GM11168 (cell line): ENCODE results near the gene TFAP2A.

Experiments used
- in situ Hi-C: fragments of 300-500 bp; cut with MboI; formaldehyde crosslinking; loops from one replicate; pipeline ENCODE4 v1.12.0; 2022; ENCODE audit warnings: low sequenced_read_pairs; ENCODE audit not compliant: unreplicated experiment

TFAP2A gene

DNA sequence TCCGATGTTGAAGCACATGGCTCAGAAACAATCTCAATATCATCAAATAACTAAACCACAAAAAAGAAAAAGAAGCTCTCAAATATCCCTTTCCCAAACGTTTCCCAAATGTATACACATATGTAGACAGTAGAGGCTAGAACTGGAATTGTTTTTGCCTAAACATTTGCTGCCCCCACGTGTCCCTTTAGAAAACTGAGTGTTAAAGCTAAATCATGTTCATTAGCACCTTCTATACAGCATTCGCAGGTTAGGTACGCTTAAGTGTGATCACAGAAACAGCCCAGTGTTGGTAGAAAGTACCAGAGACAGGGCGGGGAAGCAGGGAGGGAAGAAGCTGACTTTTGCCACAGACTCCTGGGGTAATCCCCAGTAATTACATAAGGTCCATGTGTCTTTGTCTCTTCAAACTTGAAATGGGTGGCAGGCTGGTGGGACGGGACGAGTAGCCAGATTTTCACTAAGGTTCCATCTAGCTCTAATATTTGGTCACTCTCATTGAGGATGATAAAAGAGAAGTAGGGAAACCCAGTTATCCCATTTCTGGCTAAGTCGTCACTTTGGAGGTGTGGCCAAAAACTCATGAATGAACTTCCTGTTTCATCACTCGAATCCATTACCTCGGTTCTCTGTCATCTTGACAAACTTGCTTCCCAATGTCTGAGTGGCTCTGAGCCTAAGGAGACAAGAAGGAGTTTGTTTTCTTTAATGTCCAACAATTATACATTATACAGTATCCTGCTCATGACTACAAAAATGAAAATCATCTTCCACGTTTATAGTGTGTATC, 15.0 kb upstream of the TFAP2A start:
- in situ Hi-C loops = loop anchor here (10.0 to 25.0 kb wide), 4 partner anchors 168 to 1443 kb away; no protein-coding TSS in a partner anchor

DNA sequence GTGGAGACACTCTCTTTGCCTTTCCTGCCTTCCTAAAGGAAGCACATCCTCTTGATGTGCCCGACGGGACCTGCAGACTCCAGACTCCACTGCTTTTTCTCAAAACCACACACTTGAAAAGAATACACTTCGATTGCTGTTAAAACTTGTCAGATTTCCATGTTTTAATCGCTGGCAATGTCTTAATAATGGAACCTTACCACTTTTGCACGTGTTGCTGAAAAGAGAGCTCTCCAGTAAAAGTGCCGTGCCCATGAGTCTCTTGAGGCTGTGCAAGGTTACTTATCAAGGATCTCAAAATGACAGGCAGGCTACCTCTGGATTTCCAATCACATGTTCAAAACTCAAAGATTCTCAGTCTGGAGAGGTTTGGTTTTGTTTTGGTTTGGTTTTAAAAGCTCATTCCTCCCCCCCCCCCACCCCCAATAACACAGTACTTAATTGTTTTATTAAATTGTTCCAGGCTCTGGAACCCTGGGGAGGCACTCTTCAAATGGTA, 12.0 kb upstream of the TFAP2A start:
- in situ Hi-C loops = loop anchor here (25.0 kb wide), 3 partner anchors 165 to 1440 kb away; no protein-coding TSS in a partner anchor

DNA sequence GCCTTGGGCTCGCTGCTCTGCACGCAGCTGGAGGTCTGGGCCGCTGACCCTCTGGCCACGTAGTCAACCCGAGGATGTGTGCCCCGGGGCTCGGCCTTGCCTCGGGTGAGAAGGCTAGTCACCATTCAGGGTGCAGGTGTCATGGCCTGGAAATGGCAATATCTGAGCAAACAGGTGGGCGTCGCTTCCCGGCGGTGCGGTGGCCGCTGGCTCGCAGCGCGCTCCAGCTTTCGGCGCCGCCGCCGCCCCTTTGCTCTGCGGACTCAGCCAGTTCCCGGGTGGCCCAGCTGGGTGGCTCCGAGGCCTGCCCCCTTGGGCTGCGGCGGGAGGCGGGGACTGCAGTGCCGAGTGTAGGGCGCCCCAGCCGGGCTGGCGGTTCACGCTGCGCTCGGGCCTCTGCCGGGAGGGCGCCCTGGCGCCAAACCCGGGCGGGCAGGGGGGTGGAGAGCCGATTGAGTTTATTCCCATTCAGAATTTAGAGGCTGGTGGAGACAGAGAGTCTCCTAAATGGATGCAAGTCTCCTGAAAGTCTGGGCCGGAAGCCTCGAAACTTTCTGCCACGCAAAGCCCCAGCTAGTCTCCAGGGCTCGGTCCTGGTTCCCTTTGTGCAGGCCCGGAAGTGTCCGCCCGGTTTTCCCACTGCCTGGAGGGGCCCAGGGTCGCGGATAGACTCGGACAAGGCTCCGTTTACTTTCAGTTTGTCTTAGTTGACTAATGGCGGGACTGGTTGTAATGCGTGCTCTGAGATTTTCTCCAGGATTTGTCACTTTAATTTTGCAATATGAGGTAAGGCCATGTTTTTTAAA, 11.3 kb upstream of the TFAP2A start:
- in situ Hi-C loops = loop anchor here (25.0 kb wide), 3 partner anchors 164 to 1439 kb away; no protein-coding TSS in a partner anchor

DNA sequence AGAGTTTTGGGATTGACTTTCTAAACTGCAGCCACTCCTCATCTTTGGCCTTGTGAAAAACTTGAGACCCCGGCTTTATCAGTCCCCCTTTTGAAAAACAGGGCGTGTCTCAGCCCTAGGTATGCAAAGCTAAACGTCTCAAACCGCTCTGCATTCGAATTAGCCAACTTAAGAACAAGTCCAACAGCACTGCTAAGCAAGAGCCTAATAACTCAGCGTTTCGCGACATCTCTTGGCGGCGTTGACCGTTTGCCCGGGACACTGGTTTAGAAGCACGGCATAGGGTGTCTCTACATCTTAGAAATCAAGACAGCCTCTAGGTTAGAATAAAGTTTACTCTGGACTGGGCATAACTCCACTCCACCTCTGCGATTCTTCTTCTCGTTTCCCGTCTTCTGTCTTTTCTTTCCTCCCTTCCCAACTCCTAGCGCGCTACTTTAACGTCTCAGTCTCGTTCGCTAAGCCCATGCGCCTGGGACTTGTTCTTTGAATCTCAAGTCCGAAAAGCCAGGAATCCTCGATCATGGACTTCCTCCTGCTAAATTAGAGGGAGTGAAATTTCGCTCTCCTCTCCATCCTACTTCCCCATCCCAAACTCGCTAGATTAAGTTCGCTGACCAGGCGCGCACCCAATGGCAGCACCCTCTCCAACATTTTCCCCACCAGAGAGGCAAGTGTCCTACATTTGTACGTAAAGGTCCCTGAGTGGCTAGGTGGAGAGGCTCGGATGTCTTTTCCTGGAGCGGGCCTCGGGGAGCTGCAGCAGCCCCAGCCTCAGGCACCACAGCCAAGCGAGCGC, 10.5 kb upstream of the TFAP2A start:
- in situ Hi-C loops = loop anchor here (25.0 kb wide), 3 partner anchors 163 to 1438 kb away; no protein-coding TSS in a partner anchor

DNA sequence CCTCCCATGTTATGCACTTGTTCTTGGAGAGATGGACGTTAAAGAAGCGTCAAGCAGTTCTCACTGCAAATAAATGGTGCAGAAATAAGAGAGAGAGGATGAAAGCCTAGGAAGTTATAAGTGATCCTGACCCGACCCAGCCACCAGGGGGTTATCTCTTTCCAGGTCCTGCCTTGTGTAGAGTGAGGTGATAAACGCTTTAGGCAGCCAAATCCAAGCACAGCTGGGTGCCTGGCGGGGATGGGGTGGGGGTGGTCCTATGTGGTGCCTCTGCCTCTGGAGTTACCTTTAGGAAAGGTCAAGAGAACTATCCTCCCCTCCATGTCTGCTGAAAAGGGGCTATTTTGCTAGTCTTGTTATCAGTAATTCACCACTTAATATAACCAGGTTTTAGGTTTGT, 9.2 kb upstream of the TFAP2A start:
- in situ Hi-C loops = no loop called here

DNA sequence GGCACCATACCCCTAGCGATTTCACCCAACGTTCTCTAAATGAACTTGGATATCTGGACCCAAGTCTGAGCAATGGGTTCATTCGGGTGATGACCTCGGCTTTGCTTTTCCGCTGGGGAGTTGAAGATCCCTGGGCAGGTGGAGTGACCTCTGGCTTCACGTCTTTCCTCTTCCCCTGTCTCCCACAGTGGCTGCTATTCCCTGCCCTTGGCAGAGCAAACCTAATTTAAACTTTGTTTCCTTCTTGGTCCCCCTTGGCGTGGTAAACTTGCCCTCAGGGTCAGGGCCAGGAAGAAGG, 7.8 kb upstream of the TFAP2A start:
- in situ Hi-C loops = no loop called here

DNA sequence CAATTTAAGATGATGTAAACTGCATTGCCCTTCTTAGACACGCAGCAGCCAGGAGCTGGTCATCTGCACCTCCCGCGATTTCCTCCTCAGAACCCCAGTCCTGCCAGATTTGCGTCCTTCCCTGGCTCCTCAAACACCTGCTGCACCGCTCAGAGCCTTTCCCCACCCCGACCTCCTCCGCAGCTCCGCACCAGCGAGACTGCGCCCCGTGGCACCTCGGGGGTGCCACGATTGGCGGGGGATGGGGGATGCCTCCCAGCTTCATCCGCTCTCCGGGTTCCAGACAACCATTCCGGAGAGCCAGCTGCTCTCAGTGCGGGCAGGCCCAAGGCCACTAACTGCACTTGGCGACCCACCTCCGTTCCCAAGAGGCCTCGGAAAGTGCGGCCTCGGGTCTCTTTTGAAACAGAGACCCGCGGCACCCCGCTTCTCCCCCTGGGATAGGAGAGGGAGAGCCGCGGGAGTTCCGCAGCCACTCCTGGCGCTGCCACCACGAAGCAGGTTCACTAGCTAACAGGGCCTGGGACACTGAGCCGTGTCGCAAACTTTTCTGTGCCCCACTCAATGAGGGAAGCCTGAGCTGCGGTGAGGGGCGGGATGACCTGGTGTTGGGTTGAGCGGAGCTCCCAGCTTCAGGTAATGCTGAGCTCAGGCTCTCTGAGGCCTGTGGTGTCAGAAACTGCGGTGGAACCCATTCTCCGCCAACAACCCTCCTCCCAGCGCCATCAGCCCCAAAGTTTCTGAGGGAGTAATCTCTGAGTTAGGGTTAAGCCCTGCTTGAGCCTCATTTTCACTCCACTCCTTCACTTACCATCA, 7.3 kb upstream of the TFAP2A start:
- in situ Hi-C loops = no loop called here

DNA sequence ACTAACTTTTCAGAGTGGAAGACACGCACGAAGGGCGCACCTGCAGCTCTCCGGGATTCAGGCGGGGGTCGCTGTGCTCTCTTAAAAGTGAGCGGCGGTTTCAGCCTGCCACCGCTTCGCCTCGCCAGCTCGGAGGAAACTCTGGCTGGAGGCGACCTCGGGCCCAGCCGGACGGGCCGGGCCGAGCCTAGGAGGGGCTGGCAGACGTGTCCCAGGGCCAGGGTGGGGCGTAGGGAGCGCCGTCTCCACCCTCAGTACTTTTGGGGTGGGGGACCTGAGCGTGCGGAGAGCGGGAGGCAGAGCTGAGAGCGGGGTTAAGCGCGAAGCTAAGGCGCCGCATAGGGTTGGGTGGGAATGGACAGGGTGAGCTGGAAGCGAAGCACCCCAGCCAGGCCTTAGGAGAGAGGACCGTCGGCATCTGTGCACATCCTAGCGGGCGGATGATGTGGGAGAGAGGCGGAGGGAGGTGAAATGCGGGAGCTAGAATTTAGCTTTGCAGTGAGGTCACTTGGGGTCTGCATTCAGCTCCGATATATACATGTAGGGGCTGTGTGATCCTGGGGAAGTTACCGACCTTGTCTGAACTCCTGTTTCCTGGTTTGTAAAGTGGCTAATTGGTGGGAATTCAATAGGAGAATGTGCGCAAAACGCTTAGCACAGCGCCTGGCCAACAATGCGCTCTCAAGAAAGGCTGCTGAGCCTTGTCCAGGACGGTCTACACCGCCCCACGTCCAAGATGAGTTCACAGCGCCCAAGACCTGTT, 6.5 kb upstream of the TFAP2A start:
- in situ Hi-C loops = no loop called here

DNA sequence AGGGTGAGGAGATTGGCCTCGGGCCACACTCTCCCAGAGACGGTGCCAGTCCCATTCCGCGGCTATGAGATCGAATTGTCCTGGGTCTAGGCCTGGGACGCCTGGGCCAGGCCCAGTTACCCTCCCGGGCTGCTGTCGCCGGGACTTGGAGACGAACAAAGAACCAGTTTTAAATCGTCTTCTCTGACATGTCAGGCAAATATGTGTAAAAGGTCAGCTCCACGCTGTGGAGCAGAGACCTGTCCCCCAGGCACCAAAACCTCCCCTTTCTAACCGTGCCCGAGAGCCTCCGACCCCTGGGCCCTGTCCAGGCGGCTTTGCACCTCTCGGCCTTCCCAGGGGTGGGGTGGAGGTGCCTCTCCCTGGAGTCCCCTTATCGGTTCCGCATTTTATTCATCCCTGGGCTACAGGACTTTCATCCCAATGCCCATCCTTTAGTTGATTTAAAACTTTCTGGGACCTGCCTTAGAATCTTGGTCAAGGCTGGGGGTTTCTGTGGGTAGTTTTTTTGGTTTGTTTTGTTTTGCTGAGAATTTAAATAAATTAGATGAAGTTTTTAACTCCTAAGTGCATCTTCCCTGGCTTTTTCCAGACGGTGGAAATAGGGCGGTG, 5.8 kb upstream of the TFAP2A start:
- in situ Hi-C loops = no loop called here

DNA sequence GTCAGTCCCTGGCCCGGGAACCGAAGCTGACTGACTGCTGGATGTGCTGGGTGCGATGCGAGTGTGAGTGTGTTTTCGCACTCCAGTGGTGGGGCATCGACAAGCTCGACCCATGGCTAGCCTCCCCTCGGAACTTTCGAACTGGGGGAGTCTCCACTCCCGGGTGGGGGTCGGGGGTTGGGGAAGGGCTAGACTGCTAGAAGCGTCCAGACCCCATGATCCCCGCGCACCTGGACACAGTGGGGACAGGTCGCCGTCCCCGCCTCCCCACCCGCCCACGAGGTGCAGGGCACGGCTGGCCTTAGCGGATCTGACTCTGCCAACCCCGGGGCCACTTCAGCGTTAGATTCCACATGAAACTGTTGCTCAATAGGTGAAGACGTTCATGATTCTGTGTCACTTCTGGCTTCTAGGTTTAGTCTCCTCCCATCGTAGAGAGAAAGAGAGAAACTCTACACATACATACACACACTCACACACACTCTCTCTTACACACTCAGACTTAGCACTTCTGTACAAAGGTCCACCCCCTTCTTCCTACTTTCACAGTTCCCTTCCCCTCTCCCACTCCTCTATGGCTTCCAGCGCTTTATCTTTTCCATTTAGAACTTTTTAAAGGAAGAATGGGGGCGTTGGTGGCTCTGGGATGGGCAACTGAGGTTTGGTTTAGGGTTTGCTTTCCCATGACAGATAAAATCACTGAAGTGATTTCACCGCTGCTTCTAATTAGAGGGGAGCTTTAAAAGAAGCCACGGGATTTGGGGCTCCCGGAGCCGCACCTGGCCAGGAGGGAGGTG, 5.1 kb upstream of the TFAP2A start:
- in situ Hi-C loops = no loop called here

DNA sequence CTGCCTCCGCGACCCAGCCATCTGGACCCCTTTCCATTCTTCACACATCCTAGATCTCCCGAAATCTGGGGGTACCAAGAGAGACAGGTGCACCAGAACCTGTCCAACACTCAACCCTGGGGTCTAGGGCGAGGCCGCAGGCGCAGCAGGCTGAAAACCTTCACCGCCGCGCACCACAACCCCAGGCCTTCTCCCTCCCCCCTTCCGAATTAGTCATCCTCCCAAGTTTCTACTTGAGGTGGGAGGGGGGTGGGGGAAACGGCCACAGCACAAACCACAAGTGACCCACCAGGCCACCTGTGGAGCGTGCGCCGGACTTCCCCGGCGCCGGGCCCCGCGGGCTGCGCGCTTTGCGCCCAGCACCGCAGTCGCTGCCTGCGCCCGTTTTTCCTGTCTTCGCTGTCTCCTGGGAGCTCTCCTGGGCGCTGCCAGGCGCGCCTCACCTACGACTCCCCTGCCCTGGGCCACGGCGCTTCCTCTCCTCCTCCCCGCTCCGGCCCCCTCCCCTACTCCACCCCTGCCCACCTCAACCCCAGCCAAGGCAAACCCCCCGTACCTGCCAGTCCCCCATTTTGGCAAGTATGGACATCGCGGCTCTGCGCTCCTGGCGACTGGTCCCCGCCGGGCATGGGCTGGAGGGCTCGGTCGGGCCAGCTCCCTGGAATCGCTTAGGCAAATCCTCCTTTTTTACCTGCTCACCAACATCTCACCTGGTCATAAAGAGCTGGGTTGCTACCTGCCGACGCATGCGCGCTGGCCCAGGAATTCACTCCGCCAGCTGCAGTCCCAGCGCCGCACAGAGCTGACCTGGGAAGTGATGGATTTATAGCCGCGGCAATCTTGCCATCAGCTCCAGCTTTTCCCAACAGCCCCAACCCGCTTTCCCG, 4.2 kb upstream of the TFAP2A start:
- in situ Hi-C loops = no loop called here

DNA sequence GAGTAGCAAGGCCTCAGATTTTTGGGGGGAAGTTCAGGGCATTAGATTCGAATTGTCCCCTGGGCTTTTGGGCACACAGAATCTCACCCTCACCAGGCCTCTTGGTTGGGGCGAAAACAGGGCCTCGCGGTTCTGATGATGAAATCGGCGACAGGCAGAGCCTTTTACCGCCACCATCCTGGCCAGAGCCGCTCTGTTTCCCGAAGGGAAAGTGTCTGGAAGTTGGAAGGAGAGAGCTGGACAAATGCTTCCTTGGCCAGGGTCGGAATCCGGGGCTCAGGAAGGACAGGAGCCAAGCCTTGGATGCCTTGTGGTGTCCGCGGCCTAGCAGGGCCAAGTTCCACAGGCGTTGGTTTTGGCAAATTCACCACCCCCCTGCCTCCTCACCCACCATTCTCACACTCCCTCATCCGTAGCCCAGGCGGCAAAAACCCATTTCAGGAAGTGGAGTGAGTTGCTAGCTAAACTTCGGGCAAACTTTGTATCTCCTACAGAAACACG, 3.5 kb upstream of the TFAP2A start:
- in situ Hi-C loops = no loop called here

DNA sequence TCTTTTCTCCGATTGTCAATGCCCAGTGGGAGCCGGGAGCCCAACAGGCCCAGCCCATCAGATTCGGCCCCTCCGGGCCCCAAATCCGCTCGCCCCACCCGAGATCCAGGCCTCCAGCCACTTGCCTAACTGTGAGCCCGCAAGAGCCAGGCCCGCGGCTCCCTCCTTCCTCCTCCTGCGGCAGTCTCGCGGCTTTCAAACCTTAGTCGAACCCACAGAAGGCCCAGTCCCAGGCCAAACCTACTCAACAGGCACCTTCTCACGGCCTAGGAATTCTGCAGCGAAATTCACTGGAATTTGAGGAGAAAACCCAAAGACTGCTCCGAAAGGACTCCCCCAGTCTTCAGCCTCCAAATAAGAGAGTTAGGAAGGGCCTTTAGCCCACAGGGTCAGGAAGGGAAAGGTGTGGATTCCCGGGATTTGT, 2.8 kb upstream of the TFAP2A start:
- in situ Hi-C loops = no loop called here

DNA sequence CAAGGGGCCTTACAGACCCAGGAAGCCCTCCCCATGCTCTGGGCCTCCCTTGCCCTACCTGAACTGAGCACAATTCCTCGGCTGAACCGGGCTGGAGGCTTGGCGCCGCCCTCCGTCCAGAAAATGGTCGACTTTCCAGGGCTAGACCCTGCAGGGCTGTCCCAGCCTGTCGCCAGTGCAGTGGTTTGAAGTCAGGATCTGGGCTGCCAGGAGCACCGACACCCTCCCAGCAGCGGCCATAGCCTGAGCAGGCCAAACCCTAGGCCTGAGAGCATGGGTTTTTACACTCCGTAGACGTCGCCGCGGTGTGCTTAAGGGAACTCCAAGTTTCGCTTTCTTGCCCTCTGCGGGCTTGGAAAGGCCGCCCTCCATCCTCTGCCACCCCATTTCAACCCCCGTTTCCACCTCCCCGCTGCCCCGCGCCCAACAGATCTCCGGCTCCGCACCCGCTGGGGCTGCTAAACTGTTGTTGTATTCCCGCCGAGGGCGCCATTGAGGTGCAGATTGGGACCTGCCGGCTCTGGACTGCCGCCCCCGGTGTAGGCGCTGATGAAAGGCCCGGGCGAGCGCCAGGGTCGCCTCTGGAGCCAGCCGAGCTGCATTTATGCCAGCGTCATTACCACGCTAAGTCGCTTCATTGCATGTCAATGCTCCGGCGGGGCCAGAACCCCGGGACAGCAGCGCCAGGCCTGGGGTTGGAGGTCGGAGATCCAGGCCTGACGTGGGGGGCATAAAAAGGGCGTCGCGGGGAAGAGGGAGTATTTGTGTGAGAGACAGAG, 2.2 kb upstream of the TFAP2A start:
- in situ Hi-C loops = no loop called here

DNA sequence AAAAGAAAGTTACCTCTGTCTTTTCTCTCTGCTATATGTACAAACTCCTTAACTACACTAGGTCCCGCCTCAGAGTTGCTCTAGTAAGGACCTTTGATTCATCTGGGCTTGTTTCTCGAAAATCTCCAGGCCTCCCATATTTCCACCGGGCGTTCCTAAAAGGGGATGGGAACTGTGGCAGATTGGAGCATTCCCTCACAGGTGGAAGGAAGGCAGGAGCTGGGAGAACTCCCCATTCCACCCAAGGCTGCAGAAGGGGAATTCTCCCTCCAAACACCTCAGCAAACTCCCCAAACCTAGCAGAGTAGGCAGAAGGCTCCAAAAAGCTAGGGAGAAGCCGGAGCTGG, 1.6 kb upstream of the TFAP2A start:
- in situ Hi-C loops = no loop called here
